HL-60 (cell line): ENCODE measurements around the gene ITIH3.

Experiments used
- DNase-seq, 2 experiments: peaks; one replicate each; pipeline ENCODE4 v3.0.0-alpha.2; 2010 to 2020; ENCODE audit warnings: low read depth in 1 of 2, low spot score in 1 of 2
- H3K27ac ChIP-seq: fragments of 250-450 bp; sonication (Bioruptor Pico); replicated peaks from 2 replicates; pipeline ENCODE4 v1.5.1; 2020; ENCODE audit warnings: mild to moderate bottlenecking, moderate library complexity
- H3K27me3 ChIP-seq: fragments of 250-450 bp; sonication (Bioruptor Pico); 2 replicates; pipeline ENCODE4 v1.5.1; 2021; ENCODE audit warnings: mild to moderate bottlenecking, moderate library complexity; ENCODE audit not compliant: insufficient read depth, poor library complexity, severe bottlenecking
- H3K4me3 ChIP-seq: replicated peaks from 2 replicates; pipeline ENCODE4 v1.5.1; 2011; ENCODE audit warnings: mild to moderate bottlenecking, control low read depth, low read length; ENCODE audit not compliant: insufficient read depth
- CTCF ChIP-seq: IDR thresholded peaks from one replicate; pipeline ENCODE4 v1.5.1; 2011; ENCODE audit warnings: low read length, control low read depth, inconsistent platforms; ENCODE audit not compliant: insufficient read depth
- GABPA ChIP-seq: IDR thresholded peaks from 2 replicates; pipeline ENCODE4 v1.6.1; 2012; ENCODE audit warnings: low read depth
- POLR2AphosphoS5 ChIP-seq: IDR thresholded peaks from 2 replicates; pipeline ENCODE4 v1.6.1; 2012; ENCODE audit warnings: low read depth
- SPI1 ChIP-seq: IDR thresholded peaks from 2 replicates; pipeline ENCODE4 v1.6.1; 2012; ENCODE audit warnings: low read depth, mild to moderate bottlenecking, borderline replicate concordance
- long read RNA-seq: library from polyadenylated mRNA; unstranded; transcript quantifications from one replicate; pipeline ENCODE4 v2.0.0, GENCODE V29; 2020
- TF ChIP-seq, protein P1 (sequence below): IDR thresholded peaks from 2 replicates; pipeline ENCODE4 v1.6.1; 2012; ENCODE audit warnings: low read depth; ENCODE audit not compliant: insufficient replicate concordance

ITIH3 gene, protein sequence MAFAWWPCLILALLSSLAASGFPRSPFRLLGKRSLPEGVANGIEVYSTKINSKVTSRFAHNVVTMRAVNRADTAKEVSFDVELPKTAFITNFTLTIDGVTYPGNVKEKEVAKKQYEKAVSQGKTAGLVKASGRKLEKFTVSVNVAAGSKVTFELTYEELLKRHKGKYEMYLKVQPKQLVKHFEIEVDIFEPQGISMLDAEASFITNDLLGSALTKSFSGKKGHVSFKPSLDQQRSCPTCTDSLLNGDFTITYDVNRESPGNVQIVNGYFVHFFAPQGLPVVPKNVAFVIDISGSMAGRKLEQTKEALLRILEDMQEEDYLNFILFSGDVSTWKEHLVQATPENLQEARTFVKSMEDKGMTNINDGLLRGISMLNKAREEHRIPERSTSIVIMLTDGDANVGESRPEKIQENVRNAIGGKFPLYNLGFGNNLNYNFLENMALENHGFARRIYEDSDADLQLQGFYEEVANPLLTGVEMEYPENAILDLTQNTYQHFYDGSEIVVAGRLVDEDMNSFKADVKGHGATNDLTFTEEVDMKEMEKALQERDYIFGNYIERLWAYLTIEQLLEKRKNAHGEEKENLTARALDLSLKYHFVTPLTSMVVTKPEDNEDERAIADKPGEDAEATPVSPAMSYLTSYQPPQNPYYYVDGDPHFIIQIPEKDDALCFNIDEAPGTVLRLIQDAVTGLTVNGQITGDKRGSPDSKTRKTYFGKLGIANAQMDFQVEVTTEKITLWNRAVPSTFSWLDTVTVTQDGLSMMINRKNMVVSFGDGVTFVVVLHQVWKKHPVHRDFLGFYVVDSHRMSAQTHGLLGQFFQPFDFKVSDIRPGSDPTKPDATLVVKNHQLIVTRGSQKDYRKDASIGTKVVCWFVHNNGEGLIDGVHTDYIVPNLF
- long read RNA-seq = 0 reads

GRCh38 chr3:52794612-52795099 lies at the start of gene ITIH3:
ITIH3 (plus strand) TSS chr3:52794796; CDS start chr3:52794804, 8 bp downstream.
- Histone ChIP-seq H3K27me3 (no peaks in the 10 kb centered on the region), H3K4me3 (no peak within 1 kb of the TSS), H3K27ac (no peak within 1 kb of the TSS)
- TF ChIP-seq, protein P1, sequence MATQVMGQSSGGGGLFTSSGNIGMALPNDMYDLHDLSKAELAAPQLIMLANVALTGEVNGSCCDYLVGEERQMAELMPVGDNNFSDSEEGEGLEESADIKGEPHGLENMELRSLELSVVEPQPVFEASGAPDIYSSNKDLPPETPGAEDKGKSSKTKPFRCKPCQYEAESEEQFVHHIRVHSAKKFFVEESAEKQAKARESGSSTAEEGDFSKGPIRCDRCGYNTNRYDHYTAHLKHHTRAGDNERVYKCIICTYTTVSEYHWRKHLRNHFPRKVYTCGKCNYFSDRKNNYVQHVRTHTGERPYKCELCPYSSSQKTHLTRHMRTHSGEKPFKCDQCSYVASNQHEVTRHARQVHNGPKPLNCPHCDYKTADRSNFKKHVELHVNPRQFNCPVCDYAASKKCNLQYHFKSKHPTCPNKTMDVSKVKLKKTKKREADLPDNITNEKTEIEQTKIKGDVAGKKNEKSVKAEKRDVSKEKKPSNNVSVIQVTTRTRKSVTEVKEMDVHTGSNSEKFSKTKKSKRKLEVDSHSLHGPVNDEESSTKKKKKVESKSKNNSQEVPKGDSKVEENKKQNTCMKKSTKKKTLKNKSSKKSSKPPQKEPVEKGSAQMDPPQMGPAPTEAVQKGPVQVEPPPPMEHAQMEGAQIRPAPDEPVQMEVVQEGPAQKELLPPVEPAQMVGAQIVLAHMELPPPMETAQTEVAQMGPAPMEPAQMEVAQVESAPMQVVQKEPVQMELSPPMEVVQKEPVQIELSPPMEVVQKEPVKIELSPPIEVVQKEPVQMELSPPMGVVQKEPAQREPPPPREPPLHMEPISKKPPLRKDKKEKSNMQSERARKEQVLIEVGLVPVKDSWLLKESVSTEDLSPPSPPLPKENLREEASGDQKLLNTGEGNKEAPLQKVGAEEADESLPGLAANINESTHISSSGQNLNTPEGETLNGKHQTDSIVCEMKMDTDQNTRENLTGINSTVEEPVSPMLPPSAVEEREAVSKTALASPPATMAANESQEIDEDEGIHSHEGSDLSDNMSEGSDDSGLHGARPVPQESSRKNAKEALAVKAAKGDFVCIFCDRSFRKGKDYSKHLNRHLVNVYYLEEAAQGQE = no peak
- no peak for DNase-seq

GRCh38 chr3:52752045-52752660 lies 42.4 kb upstream of the ITIH3 start:
- no peak for DNase-seq
- Histone ChIP-seq H3K27ac (no peak overlapping the region), H3K27me3 (no peaks in the 10 kb centered on the region), H3K4me3 (no peak overlapping the region)
- TF ChIP-seq CTCF (no peak), SPI1 (no peak), GABPA (no peak), POLR2AphosphoS5 (no peak)
- TF ChIP-seq, protein P1 = no peak

DNA sequence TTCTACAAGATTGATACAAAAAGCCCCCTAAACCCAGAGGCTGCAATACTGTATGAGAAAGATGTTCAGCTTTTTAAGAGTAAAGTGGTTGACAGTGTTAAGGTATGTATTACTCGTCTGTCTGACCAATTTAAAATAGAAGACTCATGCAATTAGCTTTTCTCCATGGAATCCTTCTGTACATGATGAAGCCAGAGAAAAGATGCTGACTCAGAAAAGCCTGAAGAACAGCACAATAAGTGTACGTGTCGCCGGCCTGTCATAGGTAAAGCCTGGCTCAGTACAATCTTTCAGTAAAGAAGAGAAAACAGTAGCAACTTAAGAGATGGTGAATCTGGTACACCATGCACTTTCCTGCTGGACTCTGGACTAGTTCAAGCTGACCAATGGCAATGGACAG lies 40.2 kb upstream of the ITIH3 start:
- no peak for DNase-seq
- Histone ChIP-seq H3K27me3 (no peaks in the 10 kb centered on the region), H3K27ac (no peak overlapping the region), H3K4me3 (no peak overlapping the region)
- TF ChIP-seq, protein P1 = no peak
- no peak for TF ChIP-seq CTCF
- no peak for TF ChIP-seq POLR2AphosphoS5
- no peak for TF ChIP-seq SPI1
- no peak for TF ChIP-seq GABPA
